Stimulated activated CD4-positive, alpha-beta T cell treated with anti-CD3 and anti-CD28 coated beads, Interleukin-4, amount 100 ng/mL, for 48 hours (primary cell): ENCODE measurements around the gene SH3BGRL2.
"Not testable (repeated sequence)": the region's sequence is repeated elsewhere in the genome, so short reads cannot be mapped to it uniquely, and the experiment has no call there.

ENCODE experiments used
- DNase-seq, 2 donors: peaks; one replicate each; pipeline ENCODE4 v3.0.0-alpha.2; 2020; ENCODE audit warnings: low read depth in 2 of 2

SH3BGRL2 gene

DNA sequence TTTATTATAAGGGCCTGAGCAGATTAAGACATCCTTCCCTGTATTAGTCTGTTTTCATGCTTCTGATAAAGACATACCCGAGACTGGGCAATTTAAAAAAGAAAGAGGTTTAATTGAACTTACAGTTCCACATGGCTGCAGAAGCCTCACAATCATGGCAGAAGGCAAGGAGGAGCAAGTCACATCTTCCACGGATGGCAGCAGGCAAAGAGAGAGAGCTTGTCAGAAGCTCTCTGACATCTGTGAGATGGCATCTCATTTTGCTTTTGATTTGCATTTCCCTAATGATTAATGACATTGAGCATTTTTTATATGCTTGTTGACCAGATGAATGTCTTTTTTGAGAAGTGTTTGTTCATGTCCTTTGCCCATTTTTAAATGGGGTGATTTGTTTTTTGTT lies 114.2 kb downstream of the SH3BGRL2 start:
- not testable (repeated sequence) for DNase-seq

DNA sequence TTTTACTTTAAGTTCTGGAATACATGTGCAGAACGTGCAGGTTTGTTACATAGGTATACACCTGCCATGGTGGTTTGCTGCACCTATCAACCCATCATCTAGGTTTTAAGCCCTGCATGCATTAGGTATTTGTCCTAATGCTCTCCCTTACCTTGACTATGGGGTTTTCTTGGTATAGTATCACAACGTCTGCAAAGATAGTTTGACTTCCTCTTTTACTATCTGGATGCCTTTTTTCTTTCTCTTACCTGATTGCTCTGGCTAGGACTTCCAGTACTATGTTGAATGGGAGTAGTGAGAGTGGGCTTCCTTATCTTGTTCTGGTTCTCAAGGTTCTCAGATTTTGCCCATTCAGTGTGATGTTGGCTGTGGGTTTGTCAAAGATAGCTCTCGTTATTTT lies 115.2 kb downstream of the SH3BGRL2 start:
- DNase-seq, result not testable (repeated sequence)

DNA sequence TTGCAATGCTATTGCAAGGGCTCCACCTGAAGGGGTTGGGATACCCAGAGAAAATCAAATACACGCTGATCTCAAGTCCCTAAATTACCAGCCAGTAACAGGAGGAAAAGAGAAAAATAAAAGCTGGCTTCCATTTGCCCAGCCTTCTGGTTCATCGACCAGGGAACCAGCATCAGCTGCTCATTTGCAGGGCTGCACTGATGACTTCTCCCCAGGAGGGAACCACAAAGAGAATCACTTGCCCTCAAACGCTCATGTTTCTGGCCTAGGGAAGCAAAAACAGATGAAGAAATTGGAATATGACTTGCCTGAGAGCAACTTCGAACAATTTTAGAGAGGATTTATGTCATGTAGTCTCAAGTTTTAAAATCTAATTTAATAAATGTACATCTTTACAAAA lies 119.7 kb downstream of the SH3BGRL2 start:
- DNase-seq, result no peak
